HG02852 (cell line): ENCODE measurements around the gene HPSE2.

Experiments
- ATAC-seq: cut with Tn5 transposase; IDR thresholded peaks from one replicate; pipeline ENCODE4 v1.9.1; 2021; ENCODE audit warnings: mild to moderate bottlenecking, moderate library complexity; ENCODE audit not compliant: unreplicated experiment

Gene HPSE2

GRCh38 chr10:98470850-98471249 lies 764.8 kb downstream of the HPSE2 start:
- ATAC-seq: no peak

DNA sequence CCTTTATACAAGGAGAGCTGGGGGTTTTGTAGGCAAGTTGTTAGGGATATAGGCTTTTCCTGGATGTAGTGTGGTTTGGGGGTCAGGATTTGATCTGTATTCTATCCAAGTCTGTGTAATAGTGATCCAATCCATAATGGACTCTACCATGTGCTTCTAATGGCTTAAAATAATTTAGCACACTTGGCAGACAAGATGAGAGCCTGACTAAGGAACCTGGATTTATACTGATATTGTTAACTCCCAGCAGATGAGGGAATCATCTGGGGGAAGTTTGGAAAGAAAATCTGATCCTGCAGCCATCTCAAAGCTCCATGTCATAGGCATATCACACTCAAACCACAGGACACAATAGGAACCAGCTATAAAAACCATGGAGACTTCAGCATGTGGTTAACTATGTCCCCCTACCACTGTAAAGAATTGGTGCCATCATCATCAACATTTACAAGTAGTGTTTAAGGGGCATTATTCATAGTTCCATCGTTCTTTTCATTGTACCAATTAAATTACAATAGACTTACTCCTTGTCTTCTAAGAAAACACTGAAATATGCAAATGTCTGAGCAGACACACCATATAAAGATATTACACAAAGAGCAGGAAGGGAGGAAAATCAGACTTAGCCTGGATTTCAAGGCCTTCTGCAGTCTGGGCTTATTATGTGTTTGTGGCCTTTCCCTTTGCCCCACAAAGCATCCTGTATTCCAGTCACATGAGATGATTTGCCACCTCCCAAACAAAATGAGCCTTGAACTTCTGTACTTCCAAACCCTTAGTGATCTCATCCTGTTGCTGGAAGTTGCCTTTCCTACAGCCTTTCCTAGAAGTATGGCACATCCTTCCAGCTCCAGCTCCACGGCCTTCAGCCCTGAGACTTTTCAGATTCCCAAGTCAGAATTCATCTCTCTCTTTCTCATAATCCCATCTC lies 766.4 kb downstream of the HPSE2 start:
- ATAC-seq: no peak

DNA sequence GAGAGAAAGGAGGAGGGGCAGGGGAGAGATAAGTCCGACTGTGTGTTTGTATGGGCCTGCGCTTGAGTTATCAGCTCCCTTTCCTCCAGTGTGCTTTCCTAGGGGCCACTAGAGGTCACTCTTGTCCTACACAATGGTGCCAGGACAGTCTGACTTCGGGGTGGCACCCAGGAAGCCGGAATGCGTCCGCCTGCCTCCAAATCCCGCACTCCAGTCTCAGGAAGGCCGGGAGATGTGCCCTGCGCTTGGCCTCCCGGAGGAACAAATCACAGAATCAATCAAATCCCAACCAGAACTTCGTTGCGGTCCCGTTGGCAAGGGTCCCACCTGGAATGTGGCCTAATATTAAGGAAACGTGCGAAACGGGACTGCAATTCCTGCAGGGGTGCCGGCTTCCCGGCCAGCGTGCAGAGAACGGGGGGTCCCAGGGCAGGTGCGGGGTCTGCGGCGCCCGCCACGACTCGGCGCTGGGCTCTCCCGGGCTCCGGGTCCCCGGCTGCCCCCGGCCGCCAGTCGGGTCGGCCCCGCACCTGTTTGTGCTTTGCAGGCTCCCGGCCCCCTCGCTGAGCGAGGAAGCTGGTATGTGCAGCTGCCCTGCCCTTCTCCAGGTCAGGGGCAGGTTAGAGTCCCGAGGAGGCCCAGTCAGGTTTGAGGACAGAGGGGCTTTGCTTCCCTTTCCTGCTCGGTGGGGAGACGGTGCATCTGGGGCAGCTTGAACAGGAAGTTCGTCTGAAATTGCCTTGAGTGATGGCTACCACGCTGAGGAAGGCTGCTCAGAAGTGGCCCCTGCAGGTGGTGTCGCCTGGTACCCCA lies 767.9 kb downstream of the HPSE2 start:
- peak; percentile 95 for ATAC-seq

- ATAC-seq: no peak
These were observed 768.7 kb downstream of the HPSE2 start for GRCh38 chr10:98466861-98467505.

- ATAC-seq: no peak
These were observed 769.8 kb downstream of the HPSE2 start for GRCh38 chr10:98465866-98466265.

- ATAC-seq: no peak
These were observed 771.5 kb downstream of the HPSE2 start for GRCh38 chr10:98463976-98464754.

GRCh38 chr10:98463016-98463415 lies 772.6 kb downstream of the HPSE2 start:
- ATAC-seq: no peak

DNA sequence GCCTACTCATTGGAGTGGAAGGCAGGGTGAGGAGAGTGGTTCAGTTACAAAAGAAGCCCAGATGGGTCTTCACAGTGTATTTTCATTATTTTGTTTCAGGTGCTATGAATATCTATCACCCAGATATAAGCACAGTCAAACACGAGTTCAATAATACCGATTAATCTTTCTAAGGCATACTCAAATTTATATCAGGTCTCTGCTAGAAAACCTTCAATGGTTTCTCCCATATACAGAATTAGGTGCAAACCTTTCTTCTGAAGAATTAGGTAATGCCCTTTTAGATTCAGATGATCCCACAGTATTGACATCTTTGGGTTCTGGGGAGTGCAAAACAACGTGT lies 774.2 kb downstream of the HPSE2 start:
- ATAC-seq: no peak

DNA sequence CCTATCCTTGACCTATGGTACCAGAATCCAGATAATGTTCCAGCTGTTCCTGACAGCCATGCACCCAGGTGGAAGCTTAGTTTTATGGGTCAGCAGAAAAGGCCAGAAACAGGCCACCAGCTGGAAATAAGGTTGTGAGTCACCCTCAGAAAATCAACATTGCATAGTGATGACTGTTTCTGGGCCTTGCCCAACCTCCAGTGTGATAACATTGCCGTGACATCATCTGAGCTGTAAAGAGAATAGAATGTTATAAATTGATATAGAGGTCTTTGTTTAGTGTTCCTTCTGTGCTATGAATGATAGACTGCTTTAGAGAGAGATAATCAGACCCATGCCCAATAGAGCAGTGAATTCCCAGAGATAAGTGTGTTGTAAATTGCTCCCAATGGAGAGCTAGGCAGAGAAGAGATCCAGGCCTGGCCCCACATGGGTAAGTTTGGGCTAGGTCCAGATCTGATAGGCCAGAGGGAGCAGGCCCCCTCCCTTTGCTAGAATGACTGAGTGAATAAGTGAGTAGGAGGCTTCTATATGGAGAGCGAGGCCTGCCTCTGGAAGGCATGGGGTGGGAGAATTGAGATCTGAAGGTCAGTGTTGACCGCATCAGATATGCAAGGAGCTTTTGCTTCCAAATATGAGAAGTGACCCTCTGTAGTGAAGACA lies 774.7 kb downstream of the HPSE2 start:
- no peak for ATAC-seq

DNA sequence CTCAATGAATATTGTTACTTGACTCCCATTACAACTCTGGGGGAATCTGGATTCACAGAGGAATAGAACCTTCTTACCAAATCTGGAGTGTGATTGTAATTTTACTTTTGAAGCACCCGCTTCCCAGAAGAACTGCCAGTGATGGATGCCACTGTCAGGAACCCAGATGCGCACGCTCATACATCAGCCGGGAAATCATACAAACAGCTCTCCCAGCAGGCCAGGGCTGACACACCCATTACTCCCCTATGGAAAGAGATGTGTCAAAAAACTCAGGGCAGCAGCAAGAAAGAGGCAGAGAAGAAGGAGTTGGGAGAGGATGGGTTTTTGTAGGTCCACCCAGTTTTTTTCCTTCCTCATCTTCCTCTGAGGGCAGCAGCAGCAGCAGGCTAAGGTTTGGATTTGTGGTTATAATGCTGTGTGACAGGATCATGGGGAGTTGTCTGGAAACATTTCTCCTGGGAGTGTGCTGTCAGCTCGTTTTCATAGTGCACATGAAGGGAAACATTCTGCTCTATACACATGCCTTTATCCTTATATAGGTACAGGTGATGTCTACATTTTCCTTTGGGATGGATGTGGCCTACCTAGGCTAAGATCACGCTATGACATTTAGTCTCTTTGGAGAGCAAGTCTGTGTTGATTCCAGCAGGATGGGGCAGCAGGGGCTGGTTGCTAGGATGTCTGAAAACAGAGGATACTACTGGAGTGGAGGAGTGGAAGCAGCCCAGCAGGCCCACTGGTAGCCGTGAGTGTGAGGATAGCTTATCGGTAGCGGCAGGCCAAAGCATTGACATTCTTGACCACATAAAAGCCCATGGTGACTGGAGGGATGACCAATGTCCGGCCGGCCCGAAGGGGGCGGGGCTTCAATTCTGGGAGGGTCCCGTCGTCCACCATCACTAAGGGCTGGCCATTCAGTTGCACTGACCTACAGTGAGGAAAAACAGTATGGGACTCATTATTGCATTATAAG lies 776.6 kb downstream of the HPSE2 start:
- ATAC-seq: no peak

DNA sequence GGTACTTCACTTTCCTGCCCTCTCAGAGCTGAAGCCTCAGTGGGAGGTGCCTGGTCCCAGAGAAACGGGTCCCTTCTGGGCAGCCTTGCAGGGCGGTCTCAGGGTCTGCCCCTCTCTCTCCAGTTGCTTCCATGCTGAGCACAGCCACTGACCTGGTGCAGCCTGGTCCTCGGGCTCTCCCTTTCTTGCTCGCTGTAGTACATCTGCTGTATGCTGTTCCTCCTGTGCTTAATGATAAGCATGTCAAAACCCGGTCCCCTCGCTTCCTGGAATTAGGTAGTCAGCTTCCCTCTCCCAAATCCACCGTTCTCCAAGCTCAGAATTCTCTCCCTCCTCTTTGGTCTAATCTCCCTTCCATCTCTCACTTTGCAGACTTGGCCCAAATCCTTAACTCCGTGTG lies 777.9 kb downstream of the HPSE2 start:
- no peak for ATAC-seq

DNA sequence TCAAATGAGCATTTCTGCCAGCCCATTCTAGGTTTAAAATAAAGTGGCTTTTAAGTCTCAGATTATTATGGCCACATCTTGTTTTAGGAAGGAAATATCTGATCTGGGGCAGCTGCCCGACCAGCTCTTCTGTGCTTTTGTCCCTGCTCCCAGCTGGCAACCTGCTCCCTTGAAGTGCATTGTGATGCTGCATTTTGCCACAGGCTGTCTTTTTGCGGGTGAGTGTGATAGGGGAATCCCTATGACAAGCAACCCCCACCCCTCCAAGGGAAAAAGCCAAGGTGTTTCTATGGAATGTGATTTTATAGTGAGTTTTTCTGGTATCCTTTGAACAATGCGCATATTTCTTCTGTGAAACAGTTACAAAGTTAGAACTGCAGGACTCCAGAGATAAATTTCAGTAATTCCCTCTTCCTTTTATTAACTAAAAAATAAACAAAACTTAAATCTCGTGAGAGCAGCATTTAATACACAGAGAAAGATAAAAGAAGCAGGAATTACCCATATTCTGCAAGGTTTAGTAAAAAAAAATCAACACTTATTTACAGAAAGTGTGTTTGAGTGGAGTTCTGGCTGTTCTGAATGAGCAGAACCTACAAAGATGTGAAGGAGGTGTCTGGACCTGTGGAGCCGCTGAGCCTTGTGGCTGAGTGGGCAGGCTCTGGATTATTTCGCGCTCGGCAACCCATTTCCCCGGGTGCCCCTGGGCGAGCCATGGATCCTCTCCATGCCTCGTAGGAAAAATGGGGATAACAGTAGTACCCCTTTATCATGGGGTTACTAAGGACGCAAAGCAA lies 778.8 kb downstream of the HPSE2 start:
- no peak for ATAC-seq

- ATAC-seq: no peak
These were observed 779.5 kb downstream of the HPSE2 start for GRCh38 chr10:98456043-98456570.

GRCh38 chr10:98453729-98454128 lies 781.9 kb downstream of the HPSE2 start:
- ATAC-seq: no peak

- no peak for ATAC-seq
These were observed 785.0 kb downstream of the HPSE2 start for GRCh38 chr10:98450618-98451017.

GRCh38 chr10:98449287-98449686 lies 786.4 kb downstream of the HPSE2 start:
- no peak for ATAC-seq

DNA sequence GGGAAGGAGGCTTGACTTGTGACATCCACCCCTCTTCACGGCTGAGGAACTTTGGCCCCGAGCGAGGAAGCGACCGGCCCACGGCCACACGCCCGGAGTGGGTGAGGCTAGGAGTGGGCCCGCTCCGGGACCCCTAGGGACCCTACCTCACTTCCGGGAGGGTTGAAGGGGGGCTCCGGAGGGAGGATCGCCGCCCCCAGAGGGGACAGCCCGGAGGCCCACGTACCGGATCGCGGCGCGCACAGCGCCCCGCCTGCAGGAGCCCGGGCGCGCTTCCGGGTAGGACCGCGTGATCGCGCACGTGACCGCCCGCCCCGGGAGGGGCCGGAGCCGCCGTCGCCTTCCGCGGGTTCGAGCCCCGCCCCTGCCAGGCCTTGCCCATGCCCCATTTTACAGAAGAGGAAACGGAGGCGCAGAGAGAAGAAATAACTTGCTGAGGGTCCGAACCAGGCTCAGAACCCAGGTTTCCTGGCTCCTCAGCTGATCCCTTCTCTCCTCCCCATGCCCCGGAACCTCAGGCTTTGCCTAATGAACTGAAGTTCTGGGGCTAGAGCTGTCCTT lies 788.9 kb downstream of the HPSE2 start, which contains the start of gene HPS1:
HPS1 (minus strand) TSS at position 275 of the 561 bp plus-strand sequence. CDS start 3,695 bp downstream, outside the sequence.
- ATAC-seq: peak; percentile 88
